ENCODE measurements around the gene COQ10A.
A peak's percentile ranks its signal among the peaks of the same experiment; 100 is the strongest.
"Not testable (repeated sequence)": the region's sequence is repeated elsewhere in the genome, so short reads cannot be mapped to it uniquely, and the experiment has no call there.

COQ10A gene

DNA sequence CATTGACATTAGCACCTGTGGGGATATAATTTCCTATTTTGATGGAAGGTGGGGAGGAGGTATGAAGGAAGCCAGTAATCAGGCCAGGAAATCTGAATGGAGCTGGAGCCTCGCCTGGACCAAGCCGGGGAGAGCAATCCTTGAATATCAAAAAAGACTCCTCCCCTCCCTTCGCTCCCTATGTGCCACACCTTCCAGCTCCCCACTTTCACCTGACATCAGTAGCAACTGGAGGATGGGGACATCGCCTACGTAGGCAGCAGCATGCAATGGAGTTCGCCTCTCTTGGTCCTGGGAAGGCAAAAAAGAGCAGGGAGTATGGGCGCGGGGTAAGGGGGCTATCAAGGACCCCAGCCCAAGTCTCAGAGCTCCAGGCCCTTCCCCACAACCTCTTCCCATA is 9.7 kb upstream of the COQ10A start:
- DNase-seq (ENCODE audit: extremely low read depth, low read depth), result no peak
- TF ChIP-seq, protein P1, sequence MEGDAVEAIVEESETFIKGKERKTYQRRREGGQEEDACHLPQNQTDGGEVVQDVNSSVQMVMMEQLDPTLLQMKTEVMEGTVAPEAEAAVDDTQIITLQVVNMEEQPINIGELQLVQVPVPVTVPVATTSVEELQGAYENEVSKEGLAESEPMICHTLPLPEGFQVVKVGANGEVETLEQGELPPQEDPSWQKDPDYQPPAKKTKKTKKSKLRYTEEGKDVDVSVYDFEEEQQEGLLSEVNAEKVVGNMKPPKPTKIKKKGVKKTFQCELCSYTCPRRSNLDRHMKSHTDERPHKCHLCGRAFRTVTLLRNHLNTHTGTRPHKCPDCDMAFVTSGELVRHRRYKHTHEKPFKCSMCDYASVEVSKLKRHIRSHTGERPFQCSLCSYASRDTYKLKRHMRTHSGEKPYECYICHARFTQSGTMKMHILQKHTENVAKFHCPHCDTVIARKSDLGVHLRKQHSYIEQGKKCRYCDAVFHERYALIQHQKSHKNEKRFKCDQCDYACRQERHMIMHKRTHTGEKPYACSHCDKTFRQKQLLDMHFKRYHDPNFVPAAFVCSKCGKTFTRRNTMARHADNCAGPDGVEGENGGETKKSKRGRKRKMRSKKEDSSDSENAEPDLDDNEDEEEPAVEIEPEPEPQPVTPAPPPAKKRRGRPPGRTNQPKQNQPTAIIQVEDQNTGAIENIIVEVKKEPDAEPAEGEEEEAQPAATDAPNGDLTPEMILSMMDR (IDR thresholded peaks at IDR 0.05; ENCODE audit: low read depth, low read length), result no peak

DNA sequence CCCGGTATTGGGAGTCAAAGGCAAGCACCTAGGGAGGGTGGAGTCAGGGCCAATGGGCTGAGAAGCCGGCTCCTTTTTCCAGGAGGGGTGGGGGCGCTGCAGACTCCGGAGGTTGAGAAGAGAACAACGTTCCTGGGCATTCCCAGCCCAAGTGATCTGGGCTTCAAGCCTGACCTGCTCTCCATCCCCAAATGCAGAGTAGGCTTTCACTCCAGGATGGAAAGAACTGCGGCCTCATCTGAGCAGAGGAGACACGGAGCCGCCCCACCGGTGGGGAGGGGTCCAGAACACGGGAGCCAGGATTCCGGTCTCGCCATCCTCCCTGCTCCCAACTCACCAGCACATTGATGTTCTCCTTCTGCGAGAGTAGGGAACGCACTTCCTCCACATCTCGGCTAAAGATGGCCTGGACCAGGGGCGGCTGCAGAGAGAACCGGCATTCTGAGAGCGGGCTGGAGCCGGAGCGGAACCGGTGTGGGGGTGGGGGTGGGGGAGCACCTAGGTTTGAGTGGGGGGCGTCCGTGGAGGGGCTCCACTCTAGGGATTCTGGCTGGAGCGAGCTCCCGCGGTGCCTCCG is 9.2 kb upstream of the COQ10A start:
- no peak for DNase-seq (ENCODE audit: extremely low read depth, low read depth)
- TF ChIP-seq, protein P1 (IDR thresholded peaks at IDR 0.05; ENCODE audit: low read depth, low read length), result peak; percentile 8; the same call in 1 of the 2 replicates

DNA sequence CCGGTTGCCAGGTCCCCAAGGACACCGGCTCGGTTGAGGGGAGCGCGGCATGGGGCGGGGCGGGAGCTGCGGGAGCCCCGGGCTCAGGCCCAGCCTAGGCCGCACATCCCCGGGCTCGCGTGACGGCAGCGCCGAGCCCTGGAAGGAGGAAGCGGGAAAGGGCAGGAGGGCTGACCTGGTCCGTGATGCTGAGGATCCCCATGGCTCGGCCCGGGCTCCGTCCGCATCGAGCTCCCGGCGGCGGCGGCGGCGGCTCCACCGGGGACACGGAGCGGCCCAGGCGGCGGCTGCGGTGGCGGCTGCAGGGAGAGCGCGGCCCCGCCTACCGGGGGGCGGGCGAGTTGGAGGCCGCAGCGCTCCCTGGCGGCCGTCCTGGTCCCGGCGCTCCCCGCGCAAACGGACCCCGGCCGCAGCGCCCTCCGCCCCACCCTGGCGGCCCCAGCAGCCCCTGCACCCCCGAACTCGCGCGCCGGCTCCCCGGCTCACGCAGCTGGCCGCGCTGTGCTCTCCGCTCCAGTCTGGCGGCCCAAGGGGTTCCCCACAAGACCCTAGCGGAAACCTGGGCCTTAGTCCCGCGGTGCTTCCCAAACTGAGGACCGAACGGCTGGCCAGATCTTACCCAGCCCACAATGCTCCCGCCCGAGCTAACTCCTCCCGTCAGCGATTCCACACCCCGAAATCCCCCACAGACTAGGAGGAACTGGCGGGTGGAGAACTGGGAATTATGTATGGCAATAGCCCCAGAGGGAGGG is 8.5 kb upstream of the COQ10A start, which contains the start of gene ANKRD52:
TSS of gene ANKRD52 (minus strand) at position 317 of the 752 bp plus-strand sequence. CDS start at position 202, 115 bp downstream.
- TF ChIP-seq, protein P1 (IDR thresholded peaks at IDR 0.05; ENCODE audit: low read depth, low read length), result peak; percentile 40
- no peak for DNase-seq (ENCODE audit: extremely low read depth, low read depth)

DNA sequence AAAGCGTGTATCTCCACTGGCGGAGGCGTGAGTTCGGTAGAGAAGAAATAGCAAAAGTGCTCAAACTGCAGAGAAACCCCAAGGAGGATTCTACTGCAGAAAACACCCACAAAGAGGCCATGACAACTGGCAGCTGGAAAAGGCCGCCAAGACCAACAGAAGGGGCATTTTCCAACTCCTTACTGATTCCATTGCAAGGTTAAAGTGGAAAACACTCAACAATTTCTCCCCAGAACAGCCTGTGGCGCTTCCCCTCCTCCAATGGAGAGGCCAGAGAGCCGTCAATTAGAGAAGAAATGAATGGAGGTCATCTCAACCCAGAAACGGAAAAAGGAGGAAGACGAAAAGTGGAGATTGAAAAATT is 7.9 kb upstream of the COQ10A start:
- TF ChIP-seq, protein P1 (IDR thresholded peaks at IDR 0.05; ENCODE audit: low read depth, low read length), result no peak
- no peak for DNase-seq (ENCODE audit: extremely low read depth, low read depth)

DNA sequence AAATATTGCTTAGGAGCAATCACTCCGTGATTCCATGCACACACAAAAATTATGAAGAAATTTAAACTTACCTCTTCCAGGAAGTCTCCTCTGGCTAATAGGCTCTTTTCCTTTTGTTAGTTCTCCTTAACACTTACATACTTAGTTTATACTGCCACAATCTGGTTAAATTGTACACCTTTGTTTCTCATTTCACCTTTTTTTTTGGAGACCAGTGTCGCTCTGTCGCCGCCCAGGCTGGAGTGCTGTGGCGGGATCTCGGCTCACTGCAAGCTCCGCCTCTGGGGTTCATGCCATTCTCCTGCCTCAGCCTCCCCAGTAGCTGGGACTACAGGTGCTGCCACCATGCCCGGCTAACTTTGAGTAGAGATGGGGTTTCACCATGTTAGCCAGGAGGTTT is 6.4 kb upstream of the COQ10A start:
- TF ChIP-seq, protein P1 (IDR thresholded peaks at IDR 0.05; ENCODE audit: low read depth, low read length), result no peak
- no peak for DNase-seq (ENCODE audit: extremely low read depth, low read depth)

DNA sequence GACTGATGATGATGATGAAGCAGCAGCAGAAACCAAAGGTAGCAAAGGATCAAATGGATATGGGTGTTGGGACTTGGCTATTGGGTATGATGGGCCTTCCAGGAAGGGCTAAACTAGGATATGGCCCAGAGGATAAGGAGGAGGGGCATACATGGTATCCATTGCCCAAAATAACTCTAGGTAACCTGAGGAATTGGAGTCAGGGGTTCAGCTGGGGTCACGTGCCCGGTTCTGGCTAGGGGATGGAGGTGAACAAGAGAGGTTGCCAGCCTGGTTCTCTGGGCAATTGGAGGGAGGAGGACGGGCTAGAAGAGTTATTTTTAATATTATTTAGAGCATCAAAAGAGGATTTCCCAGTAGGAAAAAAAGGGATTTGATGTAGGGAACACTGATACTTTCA is 5.8 kb upstream of the COQ10A start:
- TF ChIP-seq, protein P1 (IDR thresholded peaks at IDR 0.05; ENCODE audit: low read depth, low read length), result no peak
- DNase-seq (ENCODE audit: extremely low read depth, low read depth), result no peak

DNA sequence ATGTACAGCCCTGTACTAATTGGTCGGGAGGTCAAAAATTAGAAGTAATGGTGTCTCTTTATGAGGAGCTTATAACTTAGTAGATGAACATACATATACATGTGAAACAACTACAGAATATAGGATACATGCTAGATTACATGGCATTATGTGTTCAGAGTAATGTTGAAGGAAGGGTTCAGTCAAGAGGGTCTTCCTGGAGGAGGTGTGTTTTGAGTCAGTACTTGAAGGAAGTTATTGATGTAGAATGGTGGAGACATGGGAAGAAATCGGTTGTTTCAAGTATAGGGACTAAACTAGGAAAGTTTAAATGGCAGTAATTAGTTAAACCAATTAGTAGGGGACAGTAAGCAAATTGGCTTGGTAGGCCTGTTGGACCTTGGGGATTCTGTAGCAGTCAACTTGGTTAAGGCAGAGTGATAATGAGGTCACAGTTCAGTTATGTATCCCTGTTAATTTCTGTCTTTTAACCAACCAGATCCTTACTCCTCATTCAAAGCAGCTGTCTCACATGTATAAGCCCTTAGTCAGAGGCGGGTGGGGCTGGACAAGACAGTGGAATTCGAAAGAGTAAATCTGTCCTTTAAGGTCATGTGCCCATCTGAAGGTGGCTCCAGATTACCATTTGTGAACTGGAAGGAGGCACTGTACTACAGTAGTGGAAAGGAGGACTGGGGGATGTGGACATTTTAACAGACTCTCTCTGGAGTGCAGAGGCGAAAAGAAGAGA is 5.1 kb upstream of the COQ10A start:
- no peak for DNase-seq (ENCODE audit: extremely low read depth, low read depth)
- TF ChIP-seq, protein P1 (IDR thresholded peaks at IDR 0.05; ENCODE audit: low read depth, low read length), result no peak

DNA sequence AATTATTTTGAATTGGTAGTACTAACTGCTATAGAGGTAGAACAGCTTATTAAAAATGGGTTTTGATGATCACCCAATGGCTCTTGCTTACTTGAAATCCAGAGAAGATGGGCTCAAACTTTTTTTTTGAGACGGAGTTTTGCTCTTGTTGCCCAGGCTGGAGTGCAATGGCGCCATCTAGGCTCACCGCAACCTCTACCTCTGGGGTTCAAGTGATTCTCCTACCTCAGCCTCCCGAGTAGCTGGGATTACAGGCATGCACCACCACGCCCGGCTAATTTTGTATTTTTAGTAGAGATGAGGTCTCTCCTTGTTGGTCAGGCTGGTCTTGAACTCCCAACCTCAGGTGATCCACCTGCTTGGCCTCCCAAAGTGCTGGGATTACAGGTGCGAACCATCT is 3.8 kb upstream of the COQ10A start:
- DNase-seq (ENCODE audit: extremely low read depth, low read depth), result not testable (repeated sequence)

DNA sequence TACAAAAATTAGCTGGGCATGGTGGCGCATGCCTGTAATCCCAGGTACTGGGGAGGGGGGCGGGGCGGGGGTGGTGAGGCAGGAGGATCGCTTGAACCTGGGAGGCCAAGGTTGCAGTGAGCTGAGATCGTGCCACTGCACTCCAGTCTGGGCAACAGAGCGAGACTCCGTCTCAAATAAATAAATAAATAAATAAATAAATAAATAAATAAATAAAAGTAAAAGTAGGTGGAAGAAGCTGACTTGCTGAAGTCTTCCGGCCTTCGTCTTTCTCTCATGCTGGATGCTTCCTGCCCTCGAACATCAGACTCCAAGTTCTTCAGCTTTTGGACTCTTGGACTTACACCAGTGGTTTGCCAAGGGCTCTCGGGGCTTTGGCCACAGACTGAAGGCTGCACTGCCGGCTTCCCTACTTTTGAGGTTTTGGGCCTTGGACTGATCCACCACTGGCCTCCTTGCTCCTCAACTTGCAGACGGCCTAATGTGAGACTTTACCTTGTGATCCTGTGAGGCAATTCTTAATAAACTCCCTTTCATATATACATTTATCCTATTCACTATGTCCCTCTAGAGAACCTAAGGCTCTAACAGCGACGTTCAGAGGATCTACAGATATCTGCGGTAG is 562 bp upstream of the COQ10A start:
- not testable (repeated sequence) for DNase-seq (ENCODE audit: extremely low read depth, low read depth)
